ENCODE measurements around the gene PRKCH. TPM values are rescaled to one million over a fixed set of nuclear protein-coding genes. Genes with fewer than 3 reads are reported as not detected.
A peak's percentile ranks its signal among the peaks of the same experiment; 100 is the strongest.

The PRKCH gene
- total and polyA plus RNA-seq, 9 of the 15 experiments (the other 6 are each of a cell fraction or from before 2014, with no cell fraction given), result 0.61 to 4.4 (median 4.0) TPM

- TF ChIP-seq REST (IDR thresholded peaks at IDR 0.05; ENCODE audit: borderline replicate concordance) (0 out of 2 replicates have a peak, but pooled peaks have one; percentile 13), REST (CRISPR knock-in tag; IDR thresholded peaks at IDR 0.05; ENCODE audit: low read depth) (no peak), NFE2L1 (tag; IDR thresholded peaks at IDR 0.05; ENCODE audit: borderline replicate concordance, low read depth) (no peak)
Observed at GRCh38 chr14:61296719-61297502, 24.5 kb upstream of the PRKCH start (continued).
